ENCODE measurements around the gene DOCK11. TPM values are rescaled to one million over a fixed set of nuclear protein-coding genes. Genes with fewer than 3 reads are reported as not detected.

Gene DOCK11
- total and polyA plus RNA-seq, 2 experiments from 2014 or later: 11.2 to 12.5 TPM

GRCh38 chrX:118654331-118654730, 158.7 kb downstream of the DOCK11 start:
- peaks cover 3% of the 10 kb centered on the region for H3K9me3 ChIP-seq (ENCODE audit: low read depth)
- no peak for TF ChIP-seq CTCF (IDR thresholded peaks at IDR 0.05; ENCODE audit: low read depth, low read length)
- no peaks in the 10 kb centered on the region for H3K36me3 ChIP-seq
- H3K27me3 ChIP-seq: no peaks in the 10 kb centered on the region
- H3K4me1 ChIP-seq (ENCODE audit: low read depth): no peaks in the 10 kb centered on the region
- DNase-seq (ENCODE audit: low read depth in 1 of 2, low spot score in 1 of 2): no peak
- no peak overlapping the region for H3K4me3 ChIP-seq
- no peak overlapping the region for H3K27ac ChIP-seq

GRCh38 chrX:118655561-118656246, 160.1 kb downstream of the DOCK11 start:
- no peak overlapping the region for H3K4me3 ChIP-seq

GRCh38 chrX:118657413-118657812, 161.8 kb downstream of the DOCK11 start:
- Histone ChIP-seq H3K27me3 (no peaks in the 10 kb centered on the region), H3K4me3 (no peak overlapping the region), H3K27ac (no peak overlapping the region), H3K4me1 (ENCODE audit: low read depth) (no peaks in the 10 kb centered on the region), H3K9me3 (ENCODE audit: low read depth) (peaks cover 3% of the 10 kb centered on the region), H3K36me3 (no peaks in the 10 kb centered on the region)
- no peak for TF ChIP-seq CTCF (IDR thresholded peaks at IDR 0.05; ENCODE audit: low read depth, low read length)
- DNase-seq (ENCODE audit: low read depth in 1 of 2, low spot score in 1 of 2): no peak

More at GRCh38 chrX:118655561-118656246, 160.1 kb downstream of the DOCK11 start:
- no peaks in the 10 kb centered on the region for H3K27me3 ChIP-seq
- H3K27ac ChIP-seq: no peak overlapping the region
- peak in 1 of 2 donors; percentile 29 for DNase-seq (ENCODE audit: low read depth in 1 of 2, low spot score in 1 of 2)
- no peaks in the 10 kb centered on the region for H3K4me1 ChIP-seq (ENCODE audit: low read depth)
- no peaks in the 10 kb centered on the region for H3K36me3 ChIP-seq
- TF ChIP-seq CTCF (IDR thresholded peaks at IDR 0.05; ENCODE audit: low read depth, low read length): no peak
- H3K9me3 ChIP-seq (ENCODE audit: low read depth): peaks cover 3% of the 10 kb centered on the region

- H3K27me3 ChIP-seq: no peaks in the 10 kb centered on the region
- no peaks in the 10 kb centered on the region for H3K36me3 ChIP-seq
- no peak for TF ChIP-seq CTCF (IDR thresholded peaks at IDR 0.05; ENCODE audit: low read depth, low read length)
- no peaks in the 10 kb centered on the region for H3K4me1 ChIP-seq (ENCODE audit: low read depth)
- peaks cover 3% of the 10 kb centered on the region for H3K9me3 ChIP-seq (ENCODE audit: low read depth)
- DNase-seq (ENCODE audit: low read depth in 1 of 2, low spot score in 1 of 2): no peak
- no peak overlapping the region for H3K27ac ChIP-seq
- H3K4me3 ChIP-seq: no peak overlapping the region
Measured at GRCh38 chrX:118660085-118660484, 164.5 kb downstream of the DOCK11 start.

- DNase-seq (ENCODE audit: low read depth in 1 of 2, low spot score in 1 of 2): no peak
- H3K27me3 ChIP-seq: no peaks in the 10 kb centered on the region
- no peaks in the 10 kb centered on the region for H3K4me1 ChIP-seq (ENCODE audit: low read depth)
- no peaks in the 10 kb centered on the region for H3K9me3 ChIP-seq (ENCODE audit: low read depth)
- no peak overlapping the region for H3K27ac ChIP-seq
- H3K4me3 ChIP-seq: no peak overlapping the region
- TF ChIP-seq CTCF (IDR thresholded peaks at IDR 0.05; ENCODE audit: low read depth, low read length): no peak
- no peaks in the 10 kb centered on the region for H3K36me3 ChIP-seq
Measured at GRCh38 chrX:118665204-118665603, 169.6 kb downstream of the DOCK11 start.

Measured in cardiac muscle cell (in vitro differentiated cells and primary cell).